H9 (cell line): ENCODE measurements around the gene LRRC7. TPM values are rescaled to one million over a fixed set of nuclear protein-coding genes. Genes with fewer than 3 reads are reported as not detected.

Source experiments
- DNase-seq: peaks from one replicate; pipeline ENCODE4 v3.0.0-alpha.2; 2017
- H2AFZ ChIP-seq: one replicate; pipeline ENCODE4 v1.6.1; 2013; ENCODE audit warnings: mild to moderate bottlenecking, low read length, control low read depth, moderate library complexity
- H2AK5ac ChIP-seq: 2 replicates; pipeline ENCODE4 v1.6.1; 2013; ENCODE audit warnings: low read length, control low read depth, mixed read lengths; ENCODE audit not compliant: insufficient read length
- H2BK120ac ChIP-seq: one replicate; pipeline ENCODE4 v1.6.1; 2013; ENCODE audit warnings: low read depth, mild to moderate bottlenecking, low read length, control low read depth, inconsistent platforms; ENCODE audit not compliant: poor library complexity, severe bottlenecking
- H2BK12ac ChIP-seq: 2 replicates; pipeline ENCODE4 v1.6.1; 2013; ENCODE audit warnings: low read length, control low read depth, mixed read lengths, low read depth; ENCODE audit not compliant: insufficient read length
- H2BK15ac ChIP-seq: 2 replicates; pipeline ENCODE4 v1.6.1; 2013; ENCODE audit warnings: low read depth, low read length, control low read depth
- H2BK20ac ChIP-seq: one replicate; pipeline ENCODE4 v1.6.1; 2013; ENCODE audit warnings: low read depth, mild to moderate bottlenecking, low read length, control low read depth, inconsistent platforms; ENCODE audit not compliant: poor library complexity, severe bottlenecking
- H2BK5ac ChIP-seq: 2 replicates; pipeline ENCODE4 v1.6.1; 2013; ENCODE audit warnings: low read length, control low read depth, mixed read lengths; ENCODE audit not compliant: insufficient read length
- H3K14ac ChIP-seq: 2 replicates; pipeline ENCODE4 v1.6.1; 2013; ENCODE audit warnings: low read length, control low read depth; ENCODE audit not compliant: insufficient read depth
- H3K18ac ChIP-seq: 2 replicates; pipeline ENCODE4 v1.6.1; 2013; ENCODE audit warnings: low read depth, mild to moderate bottlenecking, mixed read lengths, low read length, control low read depth; ENCODE audit not compliant: insufficient read length
- H3K23ac ChIP-seq: 2 replicates; pipeline ENCODE4 v1.6.1; 2013; ENCODE audit warnings: low read length, control low read depth, mixed read lengths, low read depth; ENCODE audit not compliant: insufficient read length
- H3K23me2 ChIP-seq: 2 replicates; pipeline ENCODE4 v1.6.1; 2013; ENCODE audit warnings: low read depth, mild to moderate bottlenecking, mixed read lengths, low read length, control low read depth; ENCODE audit not compliant: insufficient read length, poor library complexity, severe bottlenecking
- H3K27ac ChIP-seq: 2 replicates; pipeline ENCODE4 v1.5.1; 2013; ENCODE audit warnings: low read length, control low read depth, mixed read lengths, low read depth; ENCODE audit not compliant: insufficient read length
- H3K27me3 ChIP-seq: 2 replicates; pipeline ENCODE4 v1.6.1; 2013; ENCODE audit warnings: low read length, control low read depth, inconsistent platforms; ENCODE audit not compliant: insufficient read depth
- H3K4ac ChIP-seq: 2 replicates; pipeline ENCODE4 v1.6.1; 2013; ENCODE audit warnings: low read depth, mild to moderate bottlenecking, control low read depth, inconsistent platforms, low read length, moderate library complexity
- H3K4me1 ChIP-seq: 2 replicates; pipeline ENCODE4 v1.6.1; 2013; ENCODE audit warnings: low read length, control low read depth, inconsistent platforms; ENCODE audit not compliant: insufficient read depth
- H3K4me2 ChIP-seq: 2 replicates; pipeline ENCODE4 v1.6.1; 2013; ENCODE audit warnings: low read length, control low read depth, mixed read lengths; ENCODE audit not compliant: insufficient read length, insufficient read depth
- H3K56ac ChIP-seq: 2 replicates; pipeline ENCODE4 v1.6.1; 2013; ENCODE audit warnings: low read depth, mild to moderate bottlenecking, mixed read lengths, low read length, control low read depth; ENCODE audit not compliant: insufficient read length
- H3K79me1 ChIP-seq: 2 replicates; pipeline ENCODE4 v1.6.1; 2013; ENCODE audit warnings: low read depth, mild to moderate bottlenecking, moderate library complexity, low read length, control low read depth, inconsistent platforms; ENCODE audit not compliant: insufficient read depth, poor library complexity, severe bottlenecking
- H3K79me2 ChIP-seq: 2 replicates; pipeline ENCODE4 v1.6.1; 2013; ENCODE audit warnings: low read length, control low read depth, inconsistent platforms; ENCODE audit not compliant: insufficient read depth
- H3K9ac ChIP-seq: 2 replicates; pipeline ENCODE4 v1.6.1; 2013; ENCODE audit warnings: low read length, control low read depth, mixed read lengths; ENCODE audit not compliant: insufficient read length; ENCODE audit errors: extremely low read depth
- H3K9me3 ChIP-seq: one replicate; pipeline ENCODE4 v1.6.1; 2013; ENCODE audit warnings: low read depth, low read length, inconsistent platforms; ENCODE audit not compliant: control insufficient read depth
- H3T11ph ChIP-seq: one replicate; pipeline ENCODE4 v1.6.1; 2013; ENCODE audit warnings: mild to moderate bottlenecking, low read length, control low read depth, inconsistent platforms
- H4K20me1 ChIP-seq: one replicate; pipeline ENCODE4 v1.6.1; 2013; ENCODE audit not compliant: control insufficient read depth, insufficient read length, insufficient read depth
- H4K5ac ChIP-seq: 2 replicates; pipeline ENCODE4 v1.6.1; 2013; ENCODE audit warnings: low read depth, mild to moderate bottlenecking, mixed read lengths, low read length, control low read depth; ENCODE audit not compliant: insufficient read length
- H4K8ac ChIP-seq: replicated peaks from 2 replicates; pipeline ENCODE4 v1.6.1; 2013; ENCODE audit warnings: low read length, control low read depth, mixed read lengths, low read depth; ENCODE audit not compliant: insufficient read length
- H4K91ac ChIP-seq: 2 replicates; pipeline ENCODE4 v1.6.1; 2013; ENCODE audit warnings: low read depth, mild to moderate bottlenecking, moderate library complexity, mixed read lengths, low read length, control low read depth; ENCODE audit not compliant: insufficient read length
- H3K27ac Mint-ChIP-seq, 3 experiments: 2 replicates in 2 of 3; 3 replicates in 1 of 3; pipeline ENCODE4 v1.8.0; 2020 to 2021; ENCODE audit warnings: mixed read lengths in 3 of 3, mild to moderate bottlenecking in 1 of 3, moderate library complexity in 1 of 3
- H3K27me3 Mint-ChIP-seq: 2 replicates; pipeline ENCODE4 v1.8.0; 2021; ENCODE audit warnings: low read depth, mild to moderate bottlenecking, moderate library complexity, mixed read lengths
- H3K36me3 Mint-ChIP-seq, 3 experiments: 2 replicates in 2 of 3; 3 replicates in 1 of 3; pipeline ENCODE4 v1.8.0; 2020 to 2021; ENCODE audit warnings: low read depth in 3 of 3, mixed read lengths in 3 of 3; ENCODE audit not compliant: insufficient read depth in 1 of 3
- H3K4me1 Mint-ChIP-seq, 2 experiments: 2 replicates each; pipeline ENCODE4 v1.8.0; 2020; ENCODE audit warnings: mixed read lengths in 2 of 2
- H3K4me3 Mint-ChIP-seq, 2 experiments: 2 replicates in 1 of 2; 3 replicates in 1 of 2; pipeline ENCODE4 v1.8.0; 2020 to 2021; ENCODE audit warnings: mild to moderate bottlenecking in 2 of 2, mixed read lengths in 2 of 2, moderate library complexity in 1 of 2
- H3K9me3 Mint-ChIP-seq, 2 experiments: 2 replicates in 1 of 2; 3 replicates in 1 of 2; pipeline ENCODE4 v1.8.0; 2020; ENCODE audit warnings: mild to moderate bottlenecking in 2 of 2, mixed read lengths in 2 of 2, moderate library complexity in 1 of 2
- WGBS: extraction: QIAGEN DNeasy Blood & Tissue Kit; methylation state at CpG from one replicate; pipeline ENCODE4 v1.1.7; 2013; ENCODE audit warnings: missing lambda C conversion rate, low lambda C conversion rate, mixed read lengths; ENCODE audit not compliant: insufficient read length; ENCODE audit errors: extremely low coverage; 5-methylcytosine and 5-hydroxymethylcytosine counted together
- total RNA-seq: library from RNA; stranded (reverse); gene quantifications from 2 replicates; pipeline ENCODE4 v1.2.1, GENCODE V29; 2021
- TF ChIP-seq, protein P1 (sequence below): fragments of 200-600 bp; sonication (generic); conservative IDR thresholded peaks from 3 replicates; pipeline ENCODE4 v1.8.0; 2021; ENCODE audit warnings: antibody characterized with exemption, mild to moderate bottlenecking

LRRC7 gene
- total RNA-seq, 1 experiment from 2014 or later, result not detected

- Histone ChIP-seq H3K79me2 (no peaks in the 10 kb centered on the region), H2AFZ (no peak overlapping the region), H3K4me2 (no peak overlapping the region), H3K4ac (no peak overlapping the region), H3K14ac (no peak overlapping the region), H3K27me3 (no peaks in the 10 kb centered on the region), H4K8ac (no peak overlapping the region), H3K9ac (no peak overlapping the region), H4K20me1 (no peaks in the 10 kb centered on the region), H3K4me1 (no peaks in the 10 kb centered on the region; the same call in 1 of the 2 replicates), H3K23ac (no peak overlapping the region), H3T11ph (no peak overlapping the region), H2BK15ac (no peak overlapping the region), H2BK12ac (no peak overlapping the region), H3K56ac (no peak overlapping the region), H3K27ac (no peak overlapping the region), H4K91ac (no peak overlapping the region), H3K23me2 (no peaks in the 10 kb centered on the region), H2BK120ac (no peak overlapping the region), H2BK5ac (no peak overlapping the region), H3K79me1 (no peaks in the 10 kb centered on the region), H2AK5ac (no peak overlapping the region), H3K9me3 (no peaks in the 10 kb centered on the region), H4K5ac (no peak overlapping the region), H2BK20ac (no peak overlapping the region), H3K18ac (no peak overlapping the region)
- no CpG with 5 or more reads among the region's 1 CpG for WGBS
- DNase-seq, result no peak
- Mint-ChIP-seq H3K27me3 (peaks cover 2% of the 10 kb centered on the region; the same call in 1 of the 2 replicates), H3K4me3 (no peak overlapping the region), H3K36me3 (no peaks in the 10 kb centered on the region), H3K9me3 (no peaks in the 10 kb centered on the region), H3K27ac (no peak overlapping the region), H3K4me1 (peaks cover 0 to 5% of the 10 kb centered on the region in 2 experiments; a peak in 2 of 4 replicates)
- TF ChIP-seq, protein P1, sequence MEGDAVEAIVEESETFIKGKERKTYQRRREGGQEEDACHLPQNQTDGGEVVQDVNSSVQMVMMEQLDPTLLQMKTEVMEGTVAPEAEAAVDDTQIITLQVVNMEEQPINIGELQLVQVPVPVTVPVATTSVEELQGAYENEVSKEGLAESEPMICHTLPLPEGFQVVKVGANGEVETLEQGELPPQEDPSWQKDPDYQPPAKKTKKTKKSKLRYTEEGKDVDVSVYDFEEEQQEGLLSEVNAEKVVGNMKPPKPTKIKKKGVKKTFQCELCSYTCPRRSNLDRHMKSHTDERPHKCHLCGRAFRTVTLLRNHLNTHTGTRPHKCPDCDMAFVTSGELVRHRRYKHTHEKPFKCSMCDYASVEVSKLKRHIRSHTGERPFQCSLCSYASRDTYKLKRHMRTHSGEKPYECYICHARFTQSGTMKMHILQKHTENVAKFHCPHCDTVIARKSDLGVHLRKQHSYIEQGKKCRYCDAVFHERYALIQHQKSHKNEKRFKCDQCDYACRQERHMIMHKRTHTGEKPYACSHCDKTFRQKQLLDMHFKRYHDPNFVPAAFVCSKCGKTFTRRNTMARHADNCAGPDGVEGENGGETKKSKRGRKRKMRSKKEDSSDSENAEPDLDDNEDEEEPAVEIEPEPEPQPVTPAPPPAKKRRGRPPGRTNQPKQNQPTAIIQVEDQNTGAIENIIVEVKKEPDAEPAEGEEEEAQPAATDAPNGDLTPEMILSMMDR, result no peak
Measured at GRCh38 chr1:69985376-69985775, 417.7 kb downstream of the LRRC7 start.
